Large intestine (tissue), 3 donors: Measurements from ENCODE around the gene GAL3ST3. TPM values are rescaled to one million over a fixed set of nuclear protein-coding genes. Genes with fewer than 3 reads are reported as not detected.

Experiments used
- DNase-seq, 2 donors: peaks; one replicate each; pipeline versions ENCODE4 v3.0.0 to v3.0.0-alpha.2; 2013
- H3K27ac ChIP-seq: one replicate; pipeline ENCODE4 v1.5.1; 2013; ENCODE audit warnings: low read length
- H3K27me3 ChIP-seq: 2 replicates; pipeline ENCODE4 v1.6.1; 2013; ENCODE audit warnings: low read length; ENCODE audit not compliant: control insufficient read depth, insufficient read depth
- H3K36me3 ChIP-seq: 2 replicates; pipeline ENCODE4 v1.6.1; 2013; ENCODE audit warnings: low read length; ENCODE audit not compliant: control insufficient read depth, insufficient read depth
- H3K4me1 ChIP-seq: one replicate; pipeline ENCODE4 v1.6.1; 2013; ENCODE audit warnings: low read length; ENCODE audit not compliant: control insufficient read depth, insufficient read depth
- H3K4me3 ChIP-seq: one replicate; pipeline ENCODE4 v1.5.1; 2013; ENCODE audit warnings: low read length
- H3K9me3 ChIP-seq: one replicate; pipeline ENCODE4 v1.6.1; 2013; ENCODE audit warnings: mild to moderate bottlenecking, low read depth, low read length, moderate library complexity; ENCODE audit not compliant: control insufficient read depth
- WGBS: methylation state at CpG from one replicate; pipeline ENCODE4 v1.1.5; 2013; ENCODE audit warnings: low lambda C conversion rate; ENCODE audit not compliant: insufficient coverage; 5-methylcytosine and 5-hydroxymethylcytosine counted together
- polyA plus RNA-seq: library from polyadenylated mRNA; unstranded; fragments of 120-200 nt; gene quantifications from one replicate; pipeline ENCODE4 v1.2.1, GENCODE V29; 2013

GAL3ST3 gene
- polyA plus RNA-seq, 1 donor, result 0.39 TPM

GRCh38 chr11:66006134-66006890, 42.6 kb downstream of the GAL3ST3 start:
- peaks cover 9% of the 10 kb centered on the region for H3K4me1 ChIP-seq
- H3K9me3 ChIP-seq, result no peaks in the 10 kb centered on the region
- no peak overlapping the region for H3K27ac ChIP-seq
- no CpG with 5 or more reads among the region's 13 CpGs for WGBS
- peaks cover 28% of the 10 kb centered on the region for H3K27me3 ChIP-seq
- H3K36me3 ChIP-seq, result peaks cover 13% of the 10 kb centered on the region
- no peak for DNase-seq
- H3K4me3 ChIP-seq, result no peak overlapping the region

DNA sequence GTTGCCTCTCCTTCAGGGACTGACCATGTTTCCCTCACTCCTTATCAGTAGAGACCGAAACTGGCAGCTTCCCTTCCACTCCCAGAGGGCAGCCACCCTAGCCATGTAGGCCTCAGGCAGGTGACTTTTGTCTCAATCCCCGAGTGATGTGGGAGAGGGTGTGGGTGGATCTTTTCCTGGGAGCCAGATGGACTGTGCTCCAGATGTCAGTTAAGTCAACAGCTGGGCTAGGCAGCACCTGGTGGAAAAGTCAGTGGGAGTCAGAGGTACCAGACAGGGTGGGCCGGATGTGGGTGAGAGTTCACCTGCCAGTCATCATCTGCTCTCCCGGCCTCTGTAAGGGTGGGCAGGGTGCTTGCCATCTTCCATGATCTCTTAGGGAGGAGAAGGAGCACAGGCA, 44.8 kb downstream of the GAL3ST3 start:
- no peak overlapping the region for H3K27ac ChIP-seq
- peak in 1 of 2 donors; percentile 25 for DNase-seq
- no peaks in the 10 kb centered on the region for H3K9me3 ChIP-seq
- no peak overlapping the region for H3K4me3 ChIP-seq
- 60% methylated on average over 1 of the region's 4 CpGs for WGBS
- H3K27me3 ChIP-seq, result peaks cover 9% of the 10 kb centered on the region
- peaks cover 25% of the 10 kb centered on the region for H3K36me3 ChIP-seq
- H3K4me1 ChIP-seq, result peaks cover 9% of the 10 kb centered on the region

DNA sequence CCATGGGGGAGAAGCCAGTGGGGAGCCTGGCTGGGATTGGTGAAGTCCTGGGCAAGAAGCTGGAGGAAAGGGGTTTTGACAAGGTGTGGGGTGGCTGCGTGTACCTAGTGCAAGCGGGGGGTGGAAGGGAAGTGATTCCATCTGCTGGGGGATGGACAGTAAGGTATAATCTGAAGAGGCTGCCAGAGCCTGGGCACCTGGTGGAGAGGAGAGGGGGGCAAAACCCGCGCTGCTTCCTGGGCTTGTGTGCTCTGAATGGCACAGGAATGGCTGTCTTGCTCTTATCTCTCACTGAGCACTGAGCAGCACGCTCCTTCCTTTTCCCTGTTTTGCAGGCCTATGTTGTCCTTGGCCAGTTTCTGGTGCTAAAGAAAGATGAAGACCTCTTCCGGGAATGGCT, 45.7 kb downstream of the GAL3ST3 start:
- peaks cover 9% of the 10 kb centered on the region for H3K4me1 ChIP-seq
- H3K27me3 ChIP-seq, result peaks cover 4% of the 10 kb centered on the region
- H3K27ac ChIP-seq, result no peak overlapping the region
- no CpG with 5 or more reads among the region's 6 CpGs for WGBS
- DNase-seq, result no peak
- H3K36me3 ChIP-seq, result peaks cover 34% of the 10 kb centered on the region
- H3K9me3 ChIP-seq, result no peaks in the 10 kb centered on the region
- H3K4me3 ChIP-seq, result peak overlapping the region; percentile 84

GRCh38 chr11:66002648-66003225, 46.2 kb downstream of the GAL3ST3 start:
- no CpG with 5 or more reads among the region's 40 CpGs for WGBS
- Histone ChIP-seq H3K9me3 (no peaks in the 10 kb centered on the region), H3K4me3 (peak overlapping the region; percentile 84), H3K27me3 (no peaks in the 10 kb centered on the region), H3K27ac (peak overlapping the region; percentile 95), H3K36me3 (peaks cover 39% of the 10 kb centered on the region), H3K4me1 (peaks cover 9% of the 10 kb centered on the region)
- peak in 1 of 2 donors; percentile 23 for DNase-seq

DNA sequence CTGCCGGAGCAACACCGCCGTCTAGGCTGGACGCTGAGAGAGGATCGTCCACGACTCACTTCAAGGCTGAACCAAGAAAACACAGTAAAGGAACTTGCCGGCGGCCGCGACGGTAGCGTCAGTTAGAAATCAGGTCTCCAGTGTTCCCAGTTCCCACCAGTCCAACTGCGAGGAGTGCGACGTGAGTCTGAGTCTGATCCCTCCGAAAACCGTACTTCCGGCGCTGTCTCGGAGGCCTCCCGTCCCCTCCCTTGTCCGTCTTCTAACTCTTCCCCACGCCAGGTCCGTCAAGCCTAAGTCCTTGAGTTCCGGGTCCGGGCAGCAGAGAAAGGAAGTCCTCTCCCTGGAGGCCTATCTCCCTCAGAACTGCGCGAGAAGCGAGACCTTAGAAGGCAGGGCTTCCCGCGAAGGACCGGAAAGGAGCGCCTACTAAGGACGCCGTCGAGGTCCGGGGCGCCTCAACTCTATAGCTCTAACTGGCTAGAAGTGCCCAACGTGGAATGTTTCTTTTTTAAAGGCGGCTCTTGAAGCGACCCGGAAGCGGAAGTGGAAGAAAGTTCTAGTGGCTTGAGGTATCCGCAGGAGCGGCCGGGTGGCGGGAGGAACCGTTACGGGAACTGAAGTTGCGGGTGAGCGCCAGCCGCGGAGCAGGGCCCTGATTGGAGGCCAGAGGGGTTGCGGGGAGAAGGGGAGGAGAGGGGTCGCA, 46.9 kb downstream of the GAL3ST3 start, which contains the start of the genes BANF1 and EIF1AD:
BANF1 (plus strand) TSS at position 562 of the 706 bp plus-strand sequence. CDS start 748 bp downstream, outside the sequence.
EIF1AD (minus strand) TSS at position 216 of the 706 bp plus-strand sequence. CDS start 1,768 bp downstream, outside the sequence.
- Histone ChIP-seq H3K36me3 (peaks cover 45% of the 10 kb centered on the region), H3K4me3 (peak within 1 kb of the TSS; percentile 84), H3K4me1 (peaks cover 9% of the 10 kb centered on the region), H3K27ac (peak within 1 kb of the TSS; percentile 95), H3K9me3 (no peaks in the 10 kb centered on the region), H3K27me3 (no peaks in the 10 kb centered on the region)
- no CpG with 5 or more reads among the region's 55 CpGs for WGBS
- peak; percentile 94 to 99 for DNase-seq

GRCh38 chr11:65997286-65997685, 51.7 kb downstream of the GAL3ST3 start:
- DNase-seq, result no peak
- Histone ChIP-seq H3K27ac (no peak overlapping the region), H3K9me3 (no peaks in the 10 kb centered on the region), H3K4me1 (no peaks in the 10 kb centered on the region), H3K27me3 (no peaks in the 10 kb centered on the region), H3K4me3 (no peak overlapping the region), H3K36me3 (peaks cover 36% of the 10 kb centered on the region)
- WGBS, result no CpG with 5 or more reads among the region's 2 CpGs

GRCh38 chr11:65992056-65992455, 56.9 kb downstream of the GAL3ST3 start:
- Histone ChIP-seq H3K9me3 (no peaks in the 10 kb centered on the region), H3K36me3 (peaks cover 3% of the 10 kb centered on the region), H3K4me1 (no peaks in the 10 kb centered on the region), H3K27ac (no peak overlapping the region), H3K4me3 (no peak overlapping the region), H3K27me3 (no peaks in the 10 kb centered on the region)
- no peak for DNase-seq
- 100% methylated on average over 1 of the region's 5 CpGs for WGBS

Other genes with a start within 250 kb of the GAL3ST3 start
- gene SNX32, start 215.2 kb downstream of the GAL3ST3 start, polyA plus RNA-seq, result 6.3 TPM
- gene CFL1, start 191.0 kb downstream of the GAL3ST3 start, polyA plus RNA-seq, result 933 TPM
- gene MUS81, start 188.7 kb downstream of the GAL3ST3 start, polyA plus RNA-seq, result 62.1 TPM
- gene EFEMP2, start 176.4 kb downstream of the GAL3ST3 start, polyA plus RNA-seq, result 37.7 TPM
- 2.4 TPM for gene CTSW, start 169.3 kb downstream of the GAL3ST3 start, polyA plus RNA-seq
- gene FIBP, start 160.7 kb downstream of the GAL3ST3 start, polyA plus RNA-seq, result 59.9 TPM
- 10.9 TPM for gene CCDC85B, start 158.5 kb downstream of the GAL3ST3 start, polyA plus RNA-seq
- gene FOSL1, start 148.8 kb downstream of the GAL3ST3 start, polyA plus RNA-seq, result 0.15 TPM
- 30.3 TPM for gene C11orf68, start 130.1 kb downstream of the GAL3ST3 start, polyA plus RNA-seq
- gene DRAP1, start 129.7 kb downstream of the GAL3ST3 start, polyA plus RNA-seq, result 71.0 TPM
- not detected for gene TSGA10IP, start 103.7 kb downstream of the GAL3ST3 start, polyA plus RNA-seq
- gene SART1, start 87.4 kb downstream of the GAL3ST3 start, polyA plus RNA-seq, result 38.1 TPM
- gene EIF1AD, start 47.0 kb downstream of the GAL3ST3 start, polyA plus RNA-seq, result 33.5 TPM
- 120 TPM for gene BANF1, start 46.7 kb downstream of the GAL3ST3 start, polyA plus RNA-seq
- 1.7 TPM for gene CST6, start 37.2 kb downstream of the GAL3ST3 start, polyA plus RNA-seq
- gene CATSPER1, start 22.7 kb downstream of the GAL3ST3 start, polyA plus RNA-seq, result not detected
- 146 TPM for gene SF3B2, start 3.2 kb upstream of the GAL3ST3 start, polyA plus RNA-seq
- gene PACS1, start 21.1 kb upstream of the GAL3ST3 start, polyA plus RNA-seq, result 30.3 TPM
- 18.2 TPM for gene KLC2, start 208.5 kb upstream of the GAL3ST3 start, polyA plus RNA-seq
- gene RAB1B, start 219.5 kb upstream of the GAL3ST3 start, polyA plus RNA-seq, result 122 TPM
- gene CNIH2, start 229.0 kb upstream of the GAL3ST3 start, polyA plus RNA-seq, result 8.0 TPM
- 102 TPM for gene YIF1A, start 240.0 kb upstream of the GAL3ST3 start, polyA plus RNA-seq
- 3.1 TPM for gene TMEM151A, start 242.7 kb upstream of the GAL3ST3 start, polyA plus RNA-seq